Smooth muscle cell of the umbilical artery (primary cell): ENCODE results near the gene ZNF99. TPM values are rescaled to one million over a fixed set of nuclear protein-coding genes. Genes with fewer than 3 reads are reported as not detected.

Experiments used
- total RNA-seq: library from RNA; depleted of rRNA; stranded (reverse); fragments of >200 nt; gene quantifications from 2 replicates; pipeline ENCODE4 v1.2.3, GENCODE V29; 2014

Gene ZNF99
- total RNA-seq, result not detected in 2 replicates

DNA sequence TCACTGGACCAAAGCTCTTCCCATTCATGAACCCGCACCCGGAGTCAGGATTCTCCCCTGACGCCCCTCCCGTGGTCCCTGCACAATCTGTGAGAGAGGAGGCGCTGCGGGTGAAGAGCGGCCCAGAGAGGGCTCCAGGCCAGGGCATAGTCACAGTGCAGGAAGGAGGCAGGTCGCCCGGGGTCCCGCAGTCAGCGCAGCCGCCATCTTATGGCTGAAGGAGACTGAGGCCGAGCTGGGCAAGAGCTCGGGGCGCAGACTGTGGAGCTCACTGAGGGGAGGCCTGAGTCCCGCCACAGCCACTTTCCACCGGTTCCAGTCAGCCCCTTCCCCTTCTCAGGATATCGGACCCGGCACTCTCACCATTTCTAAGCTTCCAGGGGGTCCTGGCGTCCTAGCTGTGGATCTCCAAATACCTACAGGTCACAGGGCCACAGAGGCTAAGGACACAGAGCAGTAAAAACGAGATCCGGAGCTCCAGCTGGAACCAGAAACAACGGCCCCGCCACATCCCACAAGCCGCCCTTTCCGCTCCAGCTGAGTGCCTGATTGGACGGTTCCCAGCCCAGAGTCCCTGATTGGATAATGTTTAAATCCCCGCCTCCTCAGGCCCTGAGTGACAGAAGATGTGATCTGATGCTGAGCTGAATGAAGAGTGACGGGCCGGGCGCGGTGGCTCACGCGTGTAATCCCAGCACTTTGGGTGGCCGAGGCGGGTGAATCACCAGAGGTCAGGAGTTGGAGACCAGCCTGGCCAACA lies at the start of gene ZNF99:
Gene ZNF99, minus strand, starts transcription at position 501 of the 760 bp plus-strand sequence. Its CDS starts 135 bp downstream, at position 366.

DNA sequence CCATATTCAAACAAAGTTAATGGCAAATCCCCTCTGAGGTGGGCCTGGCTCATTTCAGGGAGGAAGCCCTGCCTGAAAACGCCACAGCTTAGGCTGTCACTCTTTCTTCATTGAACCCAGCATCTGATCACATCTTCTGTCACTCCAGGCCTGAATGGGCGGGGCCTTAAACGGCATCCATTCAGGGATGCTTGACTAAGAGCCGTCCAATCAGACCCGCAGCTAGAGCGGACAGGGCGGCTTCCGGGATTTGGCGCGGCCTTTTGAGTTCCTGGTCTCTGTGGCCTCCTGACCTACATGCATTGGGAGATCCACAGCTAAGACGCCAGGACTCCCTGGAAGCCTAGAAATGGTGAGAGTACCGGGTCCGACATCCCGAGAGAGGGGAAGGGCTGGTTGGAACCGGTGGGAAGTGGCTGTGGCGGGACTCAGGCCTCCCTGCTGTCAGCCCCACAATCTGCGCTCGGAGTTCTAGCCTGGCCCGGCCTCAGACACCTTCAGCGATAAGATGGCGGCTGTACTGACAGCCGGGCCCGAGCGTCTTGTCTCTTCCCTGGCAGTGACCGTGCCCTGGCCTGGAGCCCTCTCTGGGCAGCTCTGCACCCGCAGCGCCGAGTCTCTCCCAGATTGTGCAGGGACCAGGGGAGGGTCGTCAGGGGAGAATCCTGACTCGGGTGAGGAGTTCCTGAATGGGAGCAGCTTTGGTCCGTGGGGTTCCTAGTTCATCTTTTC lies 48.2 kb upstream of the ZNF99 start, which contains the start of gene ZNF723:
Gene ZNF723, plus strand, starts transcription at position 261 of the 732 bp plus-strand sequence. Its CDS starts 89 bp downstream, at position 350.

Other genes starting within 250 kb of the ZNF99 start
- gene ZNF492, start 149.8 kb downstream of the ZNF99 start, total RNA-seq, result under 0.01 and 0.60 TPM in 2 replicates
- not detected in 2 replicates for gene ZNF723, start 48.1 kb upstream of the ZNF99 start, total RNA-seq
- 0.18 TPM in 1 of 2 replicates, not detected in the other for gene ZNF728, start 219.0 kb upstream of the ZNF99 start, total RNA-seq